Measurements from ENCODE around the gene LARP4B.

Gene LARP4B

GRCh38 chr10:788796-789748, 142.4 kb downstream of the LARP4B start:
- peak; percentile 56 to 63 for DNase-seq
- TF ChIP-seq POLR2A (IDR thresholded peaks at IDR 0.05; ENCODE audit: low read length) (no peak), GATA1 (IDR thresholded peaks at IDR 0.05; ENCODE audit: low read depth, low read length) (no peak)

- no peak for TF ChIP-seq POLR2A (IDR thresholded peaks at IDR 0.05; ENCODE audit: low read length)
- TF ChIP-seq GATA1 (IDR thresholded peaks at IDR 0.05; ENCODE audit: low read depth, low read length): no peak
- no peak for DNase-seq
Measured at GRCh38 chr10:787933-788651, 143.4 kb downstream of the LARP4B start.

GRCh38 chr10:786633-787474, 144.7 kb downstream of the LARP4B start:
- no peak for TF ChIP-seq POLR2A (IDR thresholded peaks at IDR 0.05; ENCODE audit: low read length)
- DNase-seq: no peak

GRCh38 chr10:785861-786214, 145.7 kb downstream of the LARP4B start:
- no peak for DNase-seq
- TF ChIP-seq GATA1 (IDR thresholded peaks at IDR 0.05; ENCODE audit: low read depth, low read length) (no peak), POLR2A (IDR thresholded peaks at IDR 0.05; ENCODE audit: low read length) (no peak)

GRCh38 chr10:785089-785860, 146.2 kb downstream of the LARP4B start:
- TF ChIP-seq GATA1 (IDR thresholded peaks at IDR 0.05; ENCODE audit: low read depth, low read length): no peak
- no peak for TF ChIP-seq POLR2A (IDR thresholded peaks at IDR 0.05; ENCODE audit: low read length)
- no peak for DNase-seq

GRCh38 chr10:784403-785088, 147.0 kb downstream of the LARP4B start:
- peak in 1 of 2 experiments; percentile 13 for DNase-seq
- TF ChIP-seq GATA1 (IDR thresholded peaks at IDR 0.05; ENCODE audit: low read depth, low read length): no peak
- TF ChIP-seq POLR2A (IDR thresholded peaks at IDR 0.05; ENCODE audit: low read length): no peak

GRCh38 chr10:782751-783648, 148.5 kb downstream of the LARP4B start:
- TF ChIP-seq GATA1 (IDR thresholded peaks at IDR 0.05; ENCODE audit: low read depth, low read length): no peak

GRCh38 chr10:780536-781524, 150.7 kb downstream of the LARP4B start:
- DNase-seq: no peak
- no peak for TF ChIP-seq POLR2A (IDR thresholded peaks at IDR 0.05; ENCODE audit: low read length)
- TF ChIP-seq GATA1 (IDR thresholded peaks at IDR 0.05; ENCODE audit: low read depth, low read length): no peak

More at GRCh38 chr10:782751-783648, 148.5 kb downstream of the LARP4B start:
- DNase-seq: no peak

- no peak for TF ChIP-seq GATA1 (IDR thresholded peaks at IDR 0.05; ENCODE audit: low read depth, low read length)
- no peak for TF ChIP-seq POLR2A (IDR thresholded peaks at IDR 0.05; ENCODE audit: low read length)
- no peak for DNase-seq
Measured at GRCh38 chr10:778626-779330, 152.7 kb downstream of the LARP4B start.

- no peak for DNase-seq
- no peak for TF ChIP-seq POLR2A (IDR thresholded peaks at IDR 0.05; ENCODE audit: low read length)
- no peak for TF ChIP-seq GATA1 (IDR thresholded peaks at IDR 0.05; ENCODE audit: low read depth, low read length)
Measured at GRCh38 chr10:777913-778479, 153.5 kb downstream of the LARP4B start.

Data from erythroblast (primary cell).